Measurements from ENCODE around the gene AATF. TPM values are rescaled to one million over a fixed set of nuclear protein-coding genes. Genes with fewer than 3 reads are reported as not detected.

Gene AATF
- total RNA-seq, 6 experiments from 2014 or later = 13.2 to 19.5 (median 16.7) TPM

DNA sequence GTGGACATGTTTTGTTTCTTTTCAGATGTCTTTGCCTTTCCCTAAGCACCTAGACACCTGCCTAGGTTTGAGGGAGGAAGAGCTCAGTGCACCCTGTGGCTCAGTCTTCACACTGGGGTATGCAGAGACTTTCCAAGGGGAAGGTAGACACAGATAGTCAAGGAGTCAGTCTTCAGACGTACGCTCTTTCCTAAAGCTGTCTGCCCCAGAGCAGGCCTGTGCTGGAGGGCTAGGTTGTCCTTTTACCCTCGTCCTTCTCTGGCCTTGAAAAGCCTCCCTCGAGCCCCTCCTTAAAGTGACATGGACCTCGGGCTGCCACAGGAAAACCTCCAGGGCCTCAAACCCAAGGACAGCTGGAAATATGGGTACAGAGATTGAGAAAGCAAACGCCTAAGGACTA, 103.7 kb downstream of the AATF start:
- Histone ChIP-seq H3K27ac (no peak overlapping the region), H3K4me1 (peaks cover 0 to 22% (median 8%) of the 10 kb centered on the region in 4 donors), H3K36me3 (peaks cover 0 to 7% (median 5%) of the 10 kb centered on the region in 4 donors), H3K27me3 (no peaks in the 10 kb centered on the region), H3K9me3 (no peaks in the 10 kb centered on the region), H3K4me3 (no peak overlapping the region)
- no peak for TF ChIP-seq CTCF (IDR thresholded peaks at IDR 0.05)
- no peak for TF ChIP-seq POLR2A (IDR thresholded peaks at IDR 0.05)
- ATAC-seq = no peak
- 83% methylated on average over 2 of the region's 6 CpGs for WGBS (ENCODE audit: insufficient coverage, low coverage, low lambda C conversion rate, missing lambda C conversion rate)
- DNase-seq = no peak
- intact Hi-C loops (cut with DNase I) = loop anchor here in 1 of 2 donors (10.0 kb wide), 1 partner anchor 418 kb away; no protein-coding TSS in a partner anchor

- no peak overlapping the region for H3K27ac ChIP-seq
- H3K4me3 ChIP-seq = no peak overlapping the region
- H3K27me3 ChIP-seq = no peaks in the 10 kb centered on the region
- no peak for TF ChIP-seq POLR2A (IDR thresholded peaks at IDR 0.05)
- H3K36me3 ChIP-seq = peaks cover 0 to 7% (median 5%) of the 10 kb centered on the region in 4 donors
- 93% methylated on average over 8 of the region's 8 CpGs for WGBS (ENCODE audit: insufficient coverage, low coverage, low lambda C conversion rate, missing lambda C conversion rate)
- no peaks in the 10 kb centered on the region for H3K9me3 ChIP-seq
- intact Hi-C loops (cut with DNase I) = loop anchor here in 1 of 2 donors (10.0 kb wide), 1 partner anchor 420 kb away; no protein-coding TSS in a partner anchor
- peaks cover 0 to 15% (median 5%) of the 10 kb centered on the region in 4 donors for H3K4me1 ChIP-seq
- DNase-seq = no peak
- ATAC-seq = no peak
Observed at GRCh38 chr17:37054894-37055293, 106.1 kb downstream of the AATF start.

GRCh38 chr17:37056622-37057021, 107.9 kb downstream of the AATF start:
- ATAC-seq (no peak), DNase-seq (no peak)
- 99% methylated on average over 14 of the region's 18 CpGs for WGBS (ENCODE audit: insufficient coverage, low coverage, low lambda C conversion rate, missing lambda C conversion rate)
- Histone ChIP-seq H3K4me3 (no peak overlapping the region), H3K36me3 (peaks cover 0 to 7% (median 5%) of the 10 kb centered on the region in 4 donors), H3K27me3 (no peaks in the 10 kb centered on the region), H3K4me1 (peaks cover 0 to 7% (median 3%) of the 10 kb centered on the region in 4 donors), H3K27ac (no peak overlapping the region), H3K9me3 (no peaks in the 10 kb centered on the region)
- no peak for TF ChIP-seq CTCF (IDR thresholded peaks at IDR 0.05)
- TF ChIP-seq POLR2A (IDR thresholded peaks at IDR 0.05) = no peak
- intact Hi-C loops (cut with DNase I) = loop anchor here in 1 of 2 donors (10.0 kb wide), 1 partner anchor 422 kb away; no protein-coding TSS in a partner anchor

DNA sequence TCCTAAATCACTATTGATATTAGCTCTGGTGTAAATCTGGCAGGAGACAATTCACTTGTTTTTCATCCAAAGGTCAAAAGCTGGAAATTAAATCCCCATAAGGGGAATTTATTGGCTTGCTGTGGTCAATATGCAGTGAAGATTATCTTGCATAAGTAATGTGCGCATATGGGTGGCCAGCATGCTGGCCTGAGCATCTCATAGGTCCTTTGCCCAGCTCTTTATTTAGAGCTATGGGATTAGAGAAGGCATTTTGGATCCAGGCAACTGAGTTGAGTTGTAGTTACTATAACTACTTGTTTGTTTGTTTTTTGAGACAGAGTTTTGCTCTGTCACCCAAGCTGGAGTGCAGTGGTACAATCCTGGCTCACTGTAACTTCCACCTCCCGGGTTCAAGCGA, 110.7 kb downstream of the AATF start:
- intact Hi-C loops (cut with DNase I) = loop anchor here in 1 of 2 donors (10.0 kb wide), 1 partner anchor 425 kb away; no protein-coding TSS in a partner anchor
- ATAC-seq = no peak
- 91% methylated on average over 3 of the region's 3 CpGs for WGBS (ENCODE audit: insufficient coverage, low coverage, low lambda C conversion rate, missing lambda C conversion rate)
- Histone ChIP-seq H3K9me3 (no peaks in the 10 kb centered on the region), H3K36me3 (peaks cover 0 to 7% (median 5%) of the 10 kb centered on the region in 4 donors), H3K27ac (no peak overlapping the region), H3K27me3 (no peaks in the 10 kb centered on the region), H3K4me3 (no peak overlapping the region), H3K4me1 (no peaks in the 10 kb centered on the region)
- DNase-seq = no peak
- TF ChIP-seq CTCF (IDR thresholded peaks at IDR 0.05) (no peak), POLR2A (IDR thresholded peaks at IDR 0.05) (no peak)

DNA sequence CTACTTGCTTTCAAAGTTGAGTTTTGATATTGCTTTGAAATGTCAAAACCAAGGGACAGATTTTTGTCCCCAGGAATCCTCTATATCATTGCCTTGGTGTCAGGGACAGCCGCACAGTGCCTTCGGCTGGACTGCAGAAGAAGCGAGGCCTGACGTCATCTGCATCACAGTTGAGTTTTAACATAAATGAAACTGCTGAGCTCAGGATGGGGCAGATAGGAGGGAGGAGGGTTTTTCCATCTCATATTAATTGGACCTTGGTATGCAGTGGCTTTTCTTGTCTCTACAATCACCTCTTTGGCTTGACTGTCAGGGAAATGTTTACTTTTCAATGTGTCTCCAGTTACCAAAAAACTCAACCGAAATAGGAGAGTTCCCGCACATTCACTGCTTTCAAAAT, 111.3 kb downstream of the AATF start:
- H3K9me3 ChIP-seq = no peaks in the 10 kb centered on the region
- intact Hi-C loops (cut with DNase I) = no loop called here
- no peak for ATAC-seq
- no peaks in the 10 kb centered on the region for H3K27me3 ChIP-seq
- DNase-seq = no peak
- H3K4me1 ChIP-seq = no peaks in the 10 kb centered on the region
- TF ChIP-seq CTCF (IDR thresholded peaks at IDR 0.05) = no peak
- TF ChIP-seq POLR2A (IDR thresholded peaks at IDR 0.05) = no peak
- H3K4me3 ChIP-seq = no peak overlapping the region
- peaks cover 0 to 7% (median 5%) of the 10 kb centered on the region in 4 donors for H3K36me3 ChIP-seq
- WGBS (ENCODE audit: insufficient coverage, low coverage, low lambda C conversion rate, missing lambda C conversion rate) = 78% methylated on average over 6 of the region's 6 CpGs
- no peak overlapping the region for H3K27ac ChIP-seq
